ENCODE measurements around the gene ZNF385C. TPM values are rescaled to one million over a fixed set of nuclear protein-coding genes. Genes with fewer than 3 reads are reported as not detected.
"Not testable (repeated sequence)": the region's sequence is repeated elsewhere in the genome, so short reads cannot be mapped to it uniquely, and the experiment has no call there.

ZNF385C gene
- polyA plus RNA-seq, 1 donor (not counting 4 experiments of a cell fraction or from before 2014, with no cell fraction given), result 0.09 TPM

GRCh38 chr17:42142371-42142896, 44.2 kb upstream of the ZNF385C start:
- peaks cover 26 to 29% of the 10 kb centered on the region in 2 experiments for H3K36me3 ChIP-seq (ENCODE audit: control insufficient read depth in 2 of 2, extremely low read depth in 1 of 2, insufficient read depth in 2 of 2, low read length in 2 of 2)
- peaks cover 2% of the 10 kb centered on the region for H3K9me1 ChIP-seq (ENCODE audit: control insufficient read depth, extremely low read depth, insufficient read depth, low read length)
- dilution Hi-C loops (cut with MboI; ENCODE audit: extremely low pct_ligation_motif_present, low sequenced_read_pairs), result no loop called here
- no peaks in the 10 kb centered on the region for H3K9me3 ChIP-seq (ENCODE audit: control insufficient read depth, low read depth, low read length)
- H3K4me2 ChIP-seq (ENCODE audit: control insufficient read depth, extremely low read depth, insufficient read depth, low read depth, low read length), result no peak overlapping the region
- TF ChIP-seq CTCF (optimal IDR thresholded peaks at IDR 0.05 in 1 of 3, IDR thresholded peaks at IDR 0.05 in 1 of 3, conservative IDR thresholded peaks at IDR 0.05 in 1 of 3; ENCODE audit: extremely low read depth in 1 of 3, insufficient read depth in 2 of 3, low read length in 3 of 3), result no peak
- TF ChIP-seq EZH2 (IDR thresholded peaks at IDR 0.05; ENCODE audit: low read length), result no peak
- H3K27ac ChIP-seq (ENCODE audit: control insufficient read depth, insufficient read depth, low read length), result no peak overlapping the region
- no peaks in the 10 kb centered on the region for H3K27me3 ChIP-seq (ENCODE audit: control insufficient read depth, extremely low read depth, insufficient read depth, low read length)
- H4K20me1 ChIP-seq (ENCODE audit: control insufficient read depth, extremely low read depth, insufficient read depth, low read length), result peaks cover 5% of the 10 kb centered on the region
- DNase-seq (ENCODE audit: low read depth, low spot score), result no peak
- no peak overlapping the region for H2AFZ ChIP-seq (ENCODE audit: control insufficient read depth, low read length)
- no peak overlapping the region for H3K4me3 ChIP-seq (ENCODE audit: control insufficient read depth in 2 of 3, extremely low read depth in 1 of 3, insufficient read depth in 2 of 3, low read depth in 1 of 3, low read length in 3 of 3)
- H3K4me1 ChIP-seq (ENCODE audit: control insufficient read depth, extremely low read depth, insufficient read depth, low read length), result no peaks in the 10 kb centered on the region
- FAIRE-seq, result no peak
- H3K79me2 ChIP-seq (ENCODE audit: control insufficient read depth, insufficient read depth, low read length), result peaks cover 80% of the 10 kb centered on the region
- no peak overlapping the region for H3K9ac ChIP-seq (ENCODE audit: control insufficient read depth, extremely low read depth, insufficient read depth, low read length)

GRCh38 chr17:42141382-42141781, 43.1 kb upstream of the ZNF385C start:
- peaks cover 2% of the 10 kb centered on the region for H3K9me1 ChIP-seq (ENCODE audit: control insufficient read depth, extremely low read depth, insufficient read depth, low read length)
- H3K4me3 ChIP-seq (ENCODE audit: control insufficient read depth in 2 of 3, extremely low read depth in 1 of 3, insufficient read depth in 2 of 3, low read depth in 1 of 3, low read length in 3 of 3), result no peak overlapping the region
- H3K27me3 ChIP-seq (ENCODE audit: control insufficient read depth, extremely low read depth, insufficient read depth, low read length), result no peaks in the 10 kb centered on the region
- H4K20me1 ChIP-seq (ENCODE audit: control insufficient read depth, extremely low read depth, insufficient read depth, low read length), result peaks cover 6% of the 10 kb centered on the region
- H3K9me3 ChIP-seq (ENCODE audit: control insufficient read depth, low read depth, low read length), result no peaks in the 10 kb centered on the region
- H3K4me2 ChIP-seq (ENCODE audit: control insufficient read depth, extremely low read depth, insufficient read depth, low read depth, low read length), result no peak overlapping the region
- no peaks in the 10 kb centered on the region for H3K4me1 ChIP-seq (ENCODE audit: control insufficient read depth, extremely low read depth, insufficient read depth, low read length)
- H3K79me2 ChIP-seq (ENCODE audit: control insufficient read depth, insufficient read depth, low read length), result peaks cover 79% of the 10 kb centered on the region
- no peak overlapping the region for H3K27ac ChIP-seq (ENCODE audit: control insufficient read depth, insufficient read depth, low read length)
- no peak overlapping the region for H2AFZ ChIP-seq (ENCODE audit: control insufficient read depth, low read length)
- DNase-seq (ENCODE audit: low read depth, low spot score) (no peak), FAIRE-seq (no peak)
- TF ChIP-seq CTCF (optimal IDR thresholded peaks at IDR 0.05 in 1 of 3, IDR thresholded peaks at IDR 0.05 in 1 of 3, conservative IDR thresholded peaks at IDR 0.05 in 1 of 3; ENCODE audit: extremely low read depth in 1 of 3, insufficient read depth in 2 of 3, low read length in 3 of 3) (no peak), EZH2 (IDR thresholded peaks at IDR 0.05; ENCODE audit: low read length) (no peak)
- dilution Hi-C loops (cut with MboI; ENCODE audit: extremely low pct_ligation_motif_present, low sequenced_read_pairs), result no loop called here
- no peak overlapping the region for H3K9ac ChIP-seq (ENCODE audit: control insufficient read depth, extremely low read depth, insufficient read depth, low read length)
- H3K36me3 ChIP-seq (ENCODE audit: control insufficient read depth in 2 of 2, extremely low read depth in 1 of 2, insufficient read depth in 2 of 2, low read length in 2 of 2), result peaks cover 25 to 26% of the 10 kb centered on the region in 2 experiments

DNA sequence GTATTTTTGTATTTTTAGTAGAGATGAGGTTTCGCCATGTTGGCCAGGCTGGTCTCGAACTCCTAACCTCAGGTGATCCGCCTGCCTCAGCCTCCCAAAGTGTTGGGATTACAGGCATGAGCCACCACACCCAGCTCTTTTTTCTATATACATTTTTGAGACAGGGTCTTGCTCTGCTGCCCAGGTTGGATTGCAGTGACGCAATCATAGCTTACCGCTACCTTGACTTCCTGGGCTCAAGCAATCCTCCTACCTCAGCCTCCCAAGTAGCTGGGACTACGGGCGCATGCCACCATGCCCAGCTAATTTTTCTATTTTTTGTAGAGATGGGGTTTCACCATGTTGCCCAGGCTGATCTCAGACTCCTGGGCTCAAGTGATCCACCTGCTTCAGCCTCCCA, 42.4 kb upstream of the ZNF385C start:
- DNase-seq (ENCODE audit: low read depth, low spot score); FAIRE-seq; H3K9ac ChIP-seq (ENCODE audit: control insufficient read depth, extremely low read depth, insufficient read depth, low read length); H3K4me1 ChIP-seq (ENCODE audit: control insufficient read depth, extremely low read depth, insufficient read depth, low read length); H3K4me2 ChIP-seq (ENCODE audit: control insufficient read depth, extremely low read depth, insufficient read depth, low read depth, low read length); H3K4me3 ChIP-seq (ENCODE audit: control insufficient read depth in 2 of 3, extremely low read depth in 1 of 3, insufficient read depth in 2 of 3, low read depth in 1 of 3, low read length in 3 of 3); dilution Hi-C loops (cut with MboI; ENCODE audit: extremely low pct_ligation_motif_present, low sequenced_read_pairs); H2AFZ ChIP-seq (ENCODE audit: control insufficient read depth, low read length); H3K27me3 ChIP-seq (ENCODE audit: control insufficient read depth, extremely low read depth, insufficient read depth, low read length); H3K27ac ChIP-seq (ENCODE audit: control insufficient read depth, insufficient read depth, low read length); H3K9me1 ChIP-seq (ENCODE audit: control insufficient read depth, extremely low read depth, insufficient read depth, low read length); H3K9me3 ChIP-seq (ENCODE audit: control insufficient read depth, low read depth, low read length): not testable (repeated sequence)
- H4K20me1 ChIP-seq (ENCODE audit: control insufficient read depth, extremely low read depth, insufficient read depth, low read length), result peaks cover 10% of the 10 kb centered on the region
- peaks cover 83% of the 10 kb centered on the region for H3K79me2 ChIP-seq (ENCODE audit: control insufficient read depth, insufficient read depth, low read length)
- peaks cover 28 to 30% of the 10 kb centered on the region in 2 experiments for H3K36me3 ChIP-seq (ENCODE audit: control insufficient read depth in 2 of 2, extremely low read depth in 1 of 2, insufficient read depth in 2 of 2, low read length in 2 of 2)
